ENCODE measurements around the gene LSM7. TPM values are rescaled to one million over a fixed set of nuclear protein-coding genes. Genes with fewer than 3 reads are reported as not detected.
"Not testable (repeated sequence)": the region's sequence is repeated elsewhere in the genome, so short reads cannot be mapped to it uniquely, and the experiment has no call there.

LSM7 gene
- total RNA-seq, 1 donor from 2014 or later: 57.0 TPM

GRCh38 chr19:2355168-2356035, 27.0 kb upstream of the LSM7 start:
- no peak for DNase-seq

DNA sequence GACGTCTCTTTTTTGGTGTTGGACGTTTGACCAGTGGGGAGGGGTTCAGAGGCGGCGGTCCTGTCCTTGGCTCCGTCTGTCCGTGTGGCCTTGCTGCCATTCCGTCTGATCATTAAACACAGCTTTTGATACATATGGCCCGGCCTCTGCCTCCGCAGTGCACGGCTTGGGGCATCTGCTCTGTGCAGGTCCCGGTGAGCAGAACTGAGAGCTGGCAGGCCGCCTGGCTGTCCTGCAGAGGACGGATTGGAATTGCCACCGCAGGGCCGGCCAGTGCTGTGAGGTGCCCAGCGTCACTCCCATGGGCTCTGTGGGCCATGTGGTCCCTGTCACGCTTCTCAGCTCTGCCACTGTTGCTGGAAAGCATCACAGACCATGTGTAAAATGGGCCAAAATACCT, 26.3 kb upstream of the LSM7 start:
- DNase-seq: no peak

GRCh38 chr19:2353887-2354592, 25.7 kb upstream of the LSM7 start:
- no peak for DNase-seq

DNA sequence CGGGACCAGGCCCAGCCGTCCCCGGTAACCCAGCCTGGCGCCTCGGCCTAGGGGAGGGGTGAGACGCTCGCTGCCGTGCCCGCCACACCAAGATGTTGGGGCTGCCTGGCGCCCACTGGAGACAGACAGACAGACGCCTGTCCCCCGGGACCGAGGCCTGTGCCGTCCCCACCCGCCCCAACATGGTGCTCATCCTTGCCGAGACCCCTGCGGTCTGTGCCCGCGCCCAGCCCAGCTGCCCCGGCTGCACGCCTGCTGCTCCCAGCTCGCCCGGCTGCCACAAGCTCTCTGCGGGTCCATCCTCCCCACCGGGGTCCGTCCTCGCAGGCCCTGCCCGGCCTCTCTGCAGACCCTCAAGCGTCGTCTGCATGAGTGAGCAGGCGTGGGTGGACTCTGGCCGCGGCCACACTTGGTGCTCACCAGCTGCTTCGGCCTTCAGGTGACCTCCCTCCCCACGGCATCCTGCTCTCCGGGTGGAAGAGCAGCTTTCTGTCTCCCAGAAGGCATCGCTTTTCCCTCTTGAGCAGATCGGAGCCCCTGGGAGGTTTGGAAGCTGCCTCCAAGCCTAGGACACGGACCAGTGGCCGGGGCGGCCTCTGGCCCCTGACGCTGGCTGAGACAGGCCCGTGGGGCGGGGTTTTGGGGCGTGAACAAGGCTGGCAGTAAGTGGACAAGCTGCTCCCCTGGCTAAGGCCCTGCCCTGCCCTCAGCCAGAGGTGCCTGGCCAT, 24.9 kb upstream of the LSM7 start:
- no peak for DNase-seq

GRCh38 chr19:2352121-2352520, 23.7 kb upstream of the LSM7 start:
- DNase-seq: no peak

DNA sequence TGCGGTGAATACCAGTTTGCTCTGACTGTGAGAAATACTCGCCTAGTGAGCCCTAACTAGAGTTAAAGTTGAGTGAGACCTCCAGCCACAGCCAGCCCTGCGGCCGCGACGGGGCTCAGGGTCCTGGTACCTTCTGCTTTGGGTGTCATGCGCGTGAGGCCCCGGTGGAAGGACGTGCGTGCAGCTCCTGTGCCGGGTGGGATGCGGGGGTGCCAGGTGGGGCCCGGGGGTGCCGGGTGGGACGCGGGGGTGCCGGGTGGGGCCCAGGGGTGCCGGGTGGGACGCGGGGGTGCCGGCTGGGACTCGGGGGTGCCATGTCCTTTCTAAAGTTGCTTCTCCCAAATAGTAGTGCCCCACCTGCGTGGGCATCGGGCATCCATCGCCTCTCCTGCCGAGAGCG, 23.2 kb upstream of the LSM7 start:
- no peak for DNase-seq

GRCh38 chr19:2350656-2351055, 22.3 kb upstream of the LSM7 start:
- no peak for DNase-seq

GRCh38 chr19:2349818-2350217, 21.4 kb upstream of the LSM7 start:
- DNase-seq: not testable (repeated sequence)

GRCh38 chr19:2345794-2346663, 17.6 kb upstream of the LSM7 start:
- no peak for DNase-seq

GRCh38 chr19:2345076-2345475, 16.7 kb upstream of the LSM7 start:
- DNase-seq: no peak

DNA sequence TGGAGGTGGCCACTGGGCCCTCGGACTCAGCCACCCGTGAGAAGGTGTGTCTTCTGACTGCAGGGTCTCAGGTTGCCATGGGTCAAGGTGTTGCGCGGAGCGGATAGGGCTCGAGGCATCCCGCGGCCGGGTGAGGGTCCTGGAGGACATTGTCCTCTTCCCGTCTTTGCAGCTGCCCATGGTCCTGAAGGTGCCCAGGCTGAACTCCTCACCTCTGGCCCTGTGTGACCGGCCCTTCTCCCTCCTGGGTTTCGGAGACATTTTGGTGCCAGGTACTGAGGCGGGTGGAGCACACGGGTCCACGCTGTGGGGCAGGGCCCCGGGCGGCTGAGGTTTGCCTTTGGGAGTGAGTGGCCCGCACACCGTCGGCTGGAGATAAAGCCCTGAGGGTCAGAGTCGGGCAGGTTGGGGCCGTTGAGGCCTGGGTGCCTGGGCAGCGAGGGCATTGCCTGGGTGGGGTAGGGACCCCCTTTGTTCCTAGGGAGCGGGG, 16.0 kb upstream of the LSM7 start:
- DNase-seq: no peak

GRCh38 chr19:2343289-2343982, 15.1 kb upstream of the LSM7 start:
- no peak for DNase-seq

DNA sequence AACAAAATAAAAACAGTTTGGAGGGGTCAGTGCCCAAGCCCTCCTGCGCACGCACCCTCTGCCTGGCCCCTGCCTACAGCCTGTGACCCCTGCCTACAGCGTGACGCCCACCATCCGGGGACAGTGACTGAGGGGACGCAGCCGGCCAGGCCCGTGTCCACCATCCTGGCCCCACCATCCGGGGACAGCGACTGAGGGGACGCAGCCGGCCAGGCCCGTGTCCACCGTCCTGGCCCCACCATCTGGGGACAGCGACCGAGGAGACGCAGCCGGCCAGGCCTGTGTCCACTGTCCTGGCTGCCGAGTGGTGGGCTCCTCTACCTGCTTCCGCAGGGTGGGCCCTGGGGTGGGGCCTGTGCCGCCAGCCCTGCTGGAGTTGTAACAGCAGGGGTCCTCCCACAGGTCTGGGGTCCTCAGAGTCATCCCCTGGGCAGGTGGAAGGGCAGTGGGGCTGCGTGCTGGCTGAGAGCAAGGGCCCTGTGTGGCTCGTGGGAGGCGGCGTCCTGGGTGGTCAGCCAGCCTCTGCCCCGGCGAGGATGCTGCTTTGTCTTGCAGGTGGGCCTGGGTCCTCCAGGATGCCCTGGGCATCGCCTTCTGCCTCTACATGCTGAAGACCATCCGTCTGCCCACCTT, 14.4 kb upstream of the LSM7 start:
- no peak for DNase-seq

GRCh38 chr19:2341982-2342381, 13.6 kb upstream of the LSM7 start:
- no peak for DNase-seq

DNA sequence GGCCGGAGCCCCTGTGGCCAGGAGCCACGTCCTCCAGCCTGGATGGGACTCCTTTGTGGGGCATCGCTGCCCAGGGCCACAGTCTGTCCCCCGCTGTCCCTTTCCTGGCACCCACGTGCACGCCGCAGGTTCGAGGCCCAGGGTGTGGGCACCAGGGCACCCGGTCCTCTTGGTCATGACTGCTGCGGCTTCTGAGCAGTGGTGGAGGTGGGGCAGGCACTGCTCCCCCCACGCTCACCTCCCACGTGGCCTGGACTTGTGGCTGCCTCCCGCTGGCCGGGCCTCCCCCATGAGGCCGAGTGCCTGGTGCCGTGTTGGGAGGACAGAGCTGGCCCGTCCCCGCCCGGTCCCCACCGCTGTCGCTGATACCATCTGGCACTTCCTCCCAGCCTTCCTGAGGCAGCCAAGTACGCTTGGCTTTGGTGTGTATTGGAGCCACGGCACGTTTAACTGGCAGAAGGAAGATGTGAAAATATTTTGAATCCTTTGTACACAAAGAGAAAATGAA, 12.9 kb upstream of the LSM7 start:
- DNase-seq: no peak

DNA sequence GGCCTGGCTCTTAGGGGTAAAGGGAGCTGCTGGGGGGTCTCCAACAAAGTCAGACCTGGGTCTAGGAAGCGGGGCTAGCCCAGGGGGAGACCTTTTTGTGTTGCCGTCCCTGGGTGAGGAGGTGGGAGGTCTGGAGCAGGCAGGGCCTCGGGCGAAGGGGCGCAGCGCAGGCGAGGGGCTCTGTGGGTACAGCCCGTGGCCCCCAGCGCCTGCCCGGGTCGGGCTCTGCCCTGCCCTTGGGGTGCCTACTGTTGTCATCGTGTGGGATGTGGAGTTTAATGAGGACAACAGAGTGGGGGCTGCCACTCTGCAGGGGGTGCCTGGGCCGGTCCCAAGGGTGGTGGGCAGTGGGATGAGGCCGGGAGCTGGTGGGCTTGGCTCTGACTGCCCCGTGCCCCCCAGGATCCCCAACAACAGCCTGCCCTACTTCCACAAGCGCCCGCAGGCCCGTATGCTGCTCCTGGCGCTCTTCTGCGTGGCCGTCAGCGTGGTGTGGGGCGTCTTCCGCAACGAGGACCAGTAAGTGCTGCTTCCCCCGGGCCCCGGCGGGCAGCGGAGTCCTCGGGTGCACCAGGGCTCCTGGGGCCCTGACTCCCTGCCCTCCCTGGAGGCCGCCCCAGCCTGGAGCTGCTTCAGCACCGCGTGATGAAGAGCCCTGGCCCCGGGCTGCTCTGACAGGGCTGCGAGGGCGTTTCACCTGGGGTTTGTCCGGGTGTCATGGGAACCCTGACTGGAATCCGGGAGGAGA, 12.3 kb upstream of the LSM7 start:
- DNase-seq: no peak

GRCh38 chr19:2339644-2340310, 11.4 kb upstream of the LSM7 start:
- no peak for DNase-seq

DNA sequence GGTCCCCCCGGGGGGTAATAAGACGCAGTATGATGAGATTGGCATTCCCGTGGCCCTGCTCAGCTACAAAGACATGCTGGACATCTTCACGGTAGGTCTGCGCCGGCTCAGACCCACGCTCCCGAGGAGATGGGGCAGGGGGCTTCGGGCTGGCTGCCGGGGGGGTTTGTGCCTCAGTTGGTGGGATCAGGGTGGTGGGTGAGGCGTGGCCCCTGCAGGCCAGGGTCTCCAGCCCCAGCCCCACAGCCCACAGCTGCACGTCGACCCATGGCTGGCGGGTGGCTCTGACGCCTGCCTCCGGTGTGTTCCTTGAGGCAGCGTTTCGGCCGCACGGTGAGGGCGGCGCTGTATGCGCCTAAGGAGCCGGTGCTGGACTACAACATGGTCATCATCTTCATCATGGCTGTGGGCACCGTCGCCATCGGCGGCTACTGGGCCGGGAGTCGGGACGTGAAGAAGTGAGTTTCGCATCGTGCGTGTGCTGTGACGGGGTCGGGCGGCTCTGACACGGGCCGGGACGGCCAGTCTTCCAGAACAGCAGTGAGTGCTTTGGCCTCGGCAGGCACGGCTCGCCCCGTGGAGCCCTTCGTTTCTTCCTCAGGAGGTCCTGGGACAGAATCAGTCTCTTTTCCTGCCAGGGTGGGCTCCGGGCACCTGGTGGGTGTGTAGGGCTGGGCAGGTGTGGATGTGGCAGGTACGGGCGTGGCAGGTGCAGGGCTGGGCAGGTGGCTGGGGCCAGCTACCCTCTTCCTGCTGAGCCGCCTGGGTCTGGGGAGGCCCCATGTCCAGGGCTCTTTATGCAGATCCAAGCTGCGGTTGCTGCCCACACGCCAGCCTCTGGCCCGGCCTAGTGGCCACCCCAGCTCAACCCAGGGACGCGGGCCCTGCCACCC, 10.6 kb upstream of the LSM7 start:
- no peak for DNase-seq

Measured in skin of body (tissue), 2 donors.